C4-2B (cell line): ENCODE data around the gene CDC42BPG.

ENCODE experiments used
- ZFX ChIP-seq: fragments of 450-650 bp; IDR thresholded peaks from 2 replicates; pipeline ENCODE4 v1.6.1; 2017
- TF ChIP-seq, protein P1 (sequence below): fragments of 450-650 bp; conservative IDR thresholded peaks from 2 replicates; pipeline ENCODE4 v1.5.1; 2017; ENCODE audit warnings: mild to moderate bottlenecking

DNA sequence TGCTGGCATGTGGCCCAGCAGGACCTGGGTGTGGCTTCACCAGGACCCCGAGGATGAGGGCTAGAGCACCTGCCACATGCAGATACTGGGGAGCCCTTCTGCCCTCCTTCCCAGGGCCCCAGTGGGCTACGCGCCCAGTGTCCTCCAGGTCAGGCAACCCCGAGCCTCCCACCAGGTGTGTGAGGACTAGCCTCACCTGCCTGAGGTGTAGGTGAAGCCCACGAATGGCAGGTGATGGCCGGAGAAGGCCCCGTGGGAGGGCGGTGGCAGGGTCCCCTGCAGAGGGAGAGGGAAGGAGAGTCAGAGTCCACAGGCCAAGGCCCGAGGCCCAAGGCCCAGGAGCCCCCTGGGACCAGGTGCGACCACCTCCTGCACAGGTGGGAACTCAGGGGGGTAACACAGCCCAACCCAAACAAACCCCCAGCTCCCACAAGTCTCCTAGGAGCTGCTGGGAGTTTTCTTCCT, 6.5 kb downstream of the CDC42BPG start:
- TF ChIP-seq, protein P1, sequence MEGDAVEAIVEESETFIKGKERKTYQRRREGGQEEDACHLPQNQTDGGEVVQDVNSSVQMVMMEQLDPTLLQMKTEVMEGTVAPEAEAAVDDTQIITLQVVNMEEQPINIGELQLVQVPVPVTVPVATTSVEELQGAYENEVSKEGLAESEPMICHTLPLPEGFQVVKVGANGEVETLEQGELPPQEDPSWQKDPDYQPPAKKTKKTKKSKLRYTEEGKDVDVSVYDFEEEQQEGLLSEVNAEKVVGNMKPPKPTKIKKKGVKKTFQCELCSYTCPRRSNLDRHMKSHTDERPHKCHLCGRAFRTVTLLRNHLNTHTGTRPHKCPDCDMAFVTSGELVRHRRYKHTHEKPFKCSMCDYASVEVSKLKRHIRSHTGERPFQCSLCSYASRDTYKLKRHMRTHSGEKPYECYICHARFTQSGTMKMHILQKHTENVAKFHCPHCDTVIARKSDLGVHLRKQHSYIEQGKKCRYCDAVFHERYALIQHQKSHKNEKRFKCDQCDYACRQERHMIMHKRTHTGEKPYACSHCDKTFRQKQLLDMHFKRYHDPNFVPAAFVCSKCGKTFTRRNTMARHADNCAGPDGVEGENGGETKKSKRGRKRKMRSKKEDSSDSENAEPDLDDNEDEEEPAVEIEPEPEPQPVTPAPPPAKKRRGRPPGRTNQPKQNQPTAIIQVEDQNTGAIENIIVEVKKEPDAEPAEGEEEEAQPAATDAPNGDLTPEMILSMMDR: no peak
- no peak for TF ChIP-seq ZFX
